ENCODE data around the gene MAP3K2.

MAP3K2 gene

GRCh38 chr2:127310980-127311379 lies 76.8 kb downstream of the MAP3K2 start:
- Histone ChIP-seq H3K36me3 (ENCODE audit: control insufficient read depth, insufficient read depth, low read length) (no peaks in the 10 kb centered on the region), H3K27me3 (ENCODE audit: control insufficient read depth, insufficient read depth, low read length) (no peaks in the 10 kb centered on the region)
- no peak for TF ChIP-seq CTCF (IDR thresholded peaks at IDR 0.05)

GRCh38 chr2:127309468-127309867 lies 78.3 kb downstream of the MAP3K2 start:
- no peak overlapping the region for H3K27ac ChIP-seq
- H3K36me3 ChIP-seq (ENCODE audit: control insufficient read depth, insufficient read depth, low read length), result no peaks in the 10 kb centered on the region

More at GRCh38 chr2:127310980-127311379, 76.8 kb downstream of the MAP3K2 start:
- no peaks in the 10 kb centered on the region for H3K4me1 ChIP-seq
- H3K79me2 ChIP-seq, result no peaks in the 10 kb centered on the region
- no peak overlapping the region for H3K4me3 ChIP-seq (ENCODE audit: low read depth, low read length)
- no peak overlapping the region for H3K27ac ChIP-seq
- no peaks in the 10 kb centered on the region for H3K9me3 ChIP-seq (ENCODE audit: control insufficient read depth, low read length)
- no peak overlapping the region for H3K9ac ChIP-seq
- no peak overlapping the region for H3K4me2 ChIP-seq (ENCODE audit: low read length)
- H2AFZ ChIP-seq, result no peak overlapping the region

GRCh38 chr2:127308586-127309138 lies 79.1 kb downstream of the MAP3K2 start:
- TF ChIP-seq CTCF (IDR thresholded peaks at IDR 0.05), result no peak
- Histone ChIP-seq H3K27me3 (ENCODE audit: control insufficient read depth, insufficient read depth, low read length) (no peaks in the 10 kb centered on the region), H3K27ac (no peak overlapping the region), H2AFZ (no peak overlapping the region), H3K4me2 (ENCODE audit: low read length) (no peak overlapping the region), H3K9ac (no peak overlapping the region), H3K36me3 (ENCODE audit: control insufficient read depth, insufficient read depth, low read length) (no peaks in the 10 kb centered on the region), H3K9me3 (ENCODE audit: control insufficient read depth, low read length) (no peaks in the 10 kb centered on the region), H3K4me3 (ENCODE audit: low read depth, low read length) (no peak overlapping the region), H3K79me2 (no peaks in the 10 kb centered on the region), H3K4me1 (no peaks in the 10 kb centered on the region)

More at GRCh38 chr2:127309468-127309867, 78.3 kb downstream of the MAP3K2 start:
- H3K4me1 ChIP-seq, result no peaks in the 10 kb centered on the region
- H3K9ac ChIP-seq, result no peak overlapping the region
- TF ChIP-seq CTCF (IDR thresholded peaks at IDR 0.05), result no peak
- H3K9me3 ChIP-seq (ENCODE audit: control insufficient read depth, low read length), result no peaks in the 10 kb centered on the region
- no peak overlapping the region for H3K4me3 ChIP-seq (ENCODE audit: low read depth, low read length)
- H3K79me2 ChIP-seq, result no peaks in the 10 kb centered on the region
- no peak overlapping the region for H3K4me2 ChIP-seq (ENCODE audit: low read length)
- no peak overlapping the region for H2AFZ ChIP-seq
- no peaks in the 10 kb centered on the region for H3K27me3 ChIP-seq (ENCODE audit: control insufficient read depth, insufficient read depth, low read length)

- Histone ChIP-seq H3K4me3 (ENCODE audit: low read depth, low read length) (no peak overlapping the region), H3K4me1 (no peaks in the 10 kb centered on the region), H3K27ac (no peak overlapping the region), H3K27me3 (ENCODE audit: control insufficient read depth, insufficient read depth, low read length) (no peaks in the 10 kb centered on the region), H3K9me3 (ENCODE audit: control insufficient read depth, low read length) (no peaks in the 10 kb centered on the region), H3K79me2 (no peaks in the 10 kb centered on the region), H3K9ac (no peak overlapping the region), H3K36me3 (ENCODE audit: control insufficient read depth, insufficient read depth, low read length) (no peaks in the 10 kb centered on the region), H3K4me2 (ENCODE audit: low read length) (no peak overlapping the region), H2AFZ (no peak overlapping the region)
- TF ChIP-seq CTCF (IDR thresholded peaks at IDR 0.05), result no peak
Observed at GRCh38 chr2:127305990-127306585, 81.7 kb downstream of the MAP3K2 start.

GRCh38 chr2:127302168-127302567 lies 85.6 kb downstream of the MAP3K2 start:
- Histone ChIP-seq H3K4me2 (ENCODE audit: low read length) (no peak overlapping the region), H2AFZ (no peak overlapping the region), H3K79me2 (no peaks in the 10 kb centered on the region), H3K9me3 (ENCODE audit: control insufficient read depth, low read length) (no peaks in the 10 kb centered on the region), H3K4me3 (ENCODE audit: low read depth, low read length) (no peak overlapping the region), H3K4me1 (no peaks in the 10 kb centered on the region), H3K27ac (no peak overlapping the region), H3K9ac (no peak overlapping the region), H3K27me3 (ENCODE audit: control insufficient read depth, insufficient read depth, low read length) (no peaks in the 10 kb centered on the region), H3K36me3 (ENCODE audit: control insufficient read depth, insufficient read depth, low read length) (no peaks in the 10 kb centered on the region)
- no peak for TF ChIP-seq CTCF (IDR thresholded peaks at IDR 0.05)

Data from parathyroid adenoma (tissue), 2 donors.